Smooth muscle cell of the coronary artery (primary cell): ENCODE measurements around the gene TSPAN33. TPM values are rescaled to one million over a fixed set of nuclear protein-coding genes. Genes with fewer than 3 reads are reported as not detected.

Source experiments
- total RNA-seq: library from RNA; depleted of rRNA; stranded (reverse); fragments of >200 nt; gene quantifications from 2 replicates; pipeline ENCODE4 v1.2.3, GENCODE V29; 2014; ENCODE audit warnings: low replicate concordance

Gene TSPAN33
- 0.12 and 1.8 TPM in 2 replicates for total RNA-seq

GRCh38 chr7:129144095-129144833 lies at the start of gene TSPAN33:
Gene TSPAN33, plus strand, starts transcription at chr7:129144707. Its CDS starts 274 bp downstream, at chr7:129144981.

GRCh38 chr7:129188372-129188891 lies 43.9 kb downstream of the TSPAN33 start, which contains the start of gene SMO:
Gene SMO, plus strand, starts transcription at chr7:129188633. Its CDS starts 519 bp downstream, at chr7:129189152.

Other genes starting within 250 kb of the TSPAN33 start
- gene KCP, start 234.0 kb upstream of the TSPAN33 start, total RNA-seq, result 0.08 and 0.94 TPM in 2 replicates
- gene IRF5, start 206.8 kb upstream of the TSPAN33 start, total RNA-seq, result 0.15 TPM in 1 of 2 replicates, not detected in the other
- gene TNPO3, start 89.6 kb upstream of the TSPAN33 start, total RNA-seq, result 46.0 and 74.9 TPM in 2 replicates
- gene SMO, start 43.9 kb downstream of the TSPAN33 start, total RNA-seq, result 18.5 and 22.7 TPM in 2 replicates
- gene AHCYL2, start 80.3 kb downstream of the TSPAN33 start, total RNA-seq, result 5.6 and 11.9 TPM in 2 replicates